Activated CD8-positive, alpha-beta memory T cell treated with anti-CD3 and anti-CD28 coated beads for 4 hours (primary cell): ENCODE results near the gene SLC25A34.

Experiments used
- DNase-seq, 2 donors: peaks; one replicate each; pipeline ENCODE4 v3.0.0-alpha.2; 2020; ENCODE audit warnings: low read depth in 2 of 2

Gene SLC25A34

GRCh38 chr1:15714406-15715136 lies 21.5 kb upstream of the SLC25A34 start:
- no peak for DNase-seq

GRCh38 chr1:15717418-15718125 lies 18.5 kb upstream of the SLC25A34 start:
- DNase-seq = no peak

DNA sequence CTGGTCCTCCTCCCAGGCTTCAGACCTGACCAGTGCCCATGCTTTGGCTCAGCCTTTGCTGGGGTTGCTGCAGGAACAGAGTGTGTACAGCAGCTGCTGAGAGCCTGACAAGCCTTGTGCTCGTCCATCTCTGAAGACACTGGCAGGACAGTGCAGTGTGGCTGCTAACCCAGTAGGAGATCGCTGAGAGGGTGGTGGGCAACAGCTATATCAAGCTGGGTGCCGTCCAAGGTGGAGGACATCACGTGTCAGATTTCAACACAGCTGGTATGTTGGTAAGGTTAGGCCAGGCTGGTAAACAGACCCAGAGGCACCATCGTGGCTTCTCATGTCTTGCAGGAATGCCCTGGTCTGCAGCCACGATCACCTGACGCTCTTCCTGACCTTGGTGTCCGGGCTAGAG lies 17.9 kb upstream of the SLC25A34 start:
- no peak for DNase-seq

DNA sequence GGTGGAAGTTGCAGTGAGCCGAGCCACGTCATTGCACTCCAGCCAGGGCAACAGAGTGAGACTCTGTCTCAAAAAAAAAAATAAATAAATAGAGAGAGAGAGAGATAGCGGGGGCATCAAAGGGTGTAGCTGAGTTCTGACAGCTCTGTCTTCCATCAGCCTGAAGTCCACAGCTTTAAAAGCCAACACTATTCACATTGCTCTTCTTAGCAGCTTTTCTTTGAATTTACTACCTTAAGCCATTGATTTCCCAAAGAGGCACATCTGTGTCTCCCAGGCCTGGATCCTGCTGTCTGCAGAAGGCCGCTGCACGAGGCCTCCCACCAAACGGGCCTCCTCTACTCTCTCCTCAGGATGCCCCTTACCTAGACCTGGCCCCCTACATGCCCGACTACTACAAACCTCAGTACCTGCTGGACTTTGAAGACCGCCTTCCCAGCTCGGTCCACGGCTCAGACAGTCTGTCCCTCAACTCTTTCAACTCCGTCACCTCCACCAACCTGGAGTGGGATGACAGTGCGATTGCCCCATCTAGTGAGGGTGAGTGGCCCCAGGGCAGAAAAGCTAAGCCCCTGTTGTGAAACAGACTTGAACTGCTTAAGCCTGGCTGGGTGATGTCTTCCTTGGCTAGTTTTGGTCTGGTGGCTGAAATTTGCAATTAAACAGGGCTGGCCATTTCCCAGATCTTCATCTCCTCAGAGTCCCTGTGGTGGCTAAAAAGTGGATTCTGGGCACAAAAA lies 16.5 kb upstream of the SLC25A34 start:
- DNase-seq = no peak

DNA sequence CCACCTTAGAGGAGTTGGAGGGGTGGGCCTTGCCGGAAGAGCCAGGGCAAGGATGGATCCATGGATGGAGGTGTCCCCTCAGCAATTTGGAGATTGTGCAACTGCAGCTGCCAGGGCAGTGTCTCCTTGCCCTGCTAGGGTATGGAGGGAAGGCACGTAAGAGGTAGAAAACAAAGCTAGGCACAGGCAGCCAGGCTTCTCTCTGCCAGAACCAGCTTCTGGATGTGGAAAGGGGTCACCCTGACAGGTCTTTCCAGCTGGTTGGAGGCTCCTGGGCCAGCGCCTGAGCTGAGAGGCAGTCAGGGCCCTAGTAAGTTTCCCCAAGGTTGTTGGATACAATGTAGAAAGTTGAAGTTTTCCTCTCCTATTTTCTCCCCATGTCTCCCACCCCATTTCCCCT lies 15.2 kb upstream of the SLC25A34 start:
- no peak for DNase-seq

GRCh38 chr1:15722411-15722810 lies 13.6 kb upstream of the SLC25A34 start:
- no peak for DNase-seq

GRCh38 chr1:15722836-15723532 lies 13.1 kb upstream of the SLC25A34 start:
- no peak for DNase-seq

GRCh38 chr1:15723631-15724246 lies 12.3 kb upstream of the SLC25A34 start:
- DNase-seq = no peak

- no peak for DNase-seq
Measured at GRCh38 chr1:15724949-15725880, 10.8 kb upstream of the SLC25A34 start.

DNA sequence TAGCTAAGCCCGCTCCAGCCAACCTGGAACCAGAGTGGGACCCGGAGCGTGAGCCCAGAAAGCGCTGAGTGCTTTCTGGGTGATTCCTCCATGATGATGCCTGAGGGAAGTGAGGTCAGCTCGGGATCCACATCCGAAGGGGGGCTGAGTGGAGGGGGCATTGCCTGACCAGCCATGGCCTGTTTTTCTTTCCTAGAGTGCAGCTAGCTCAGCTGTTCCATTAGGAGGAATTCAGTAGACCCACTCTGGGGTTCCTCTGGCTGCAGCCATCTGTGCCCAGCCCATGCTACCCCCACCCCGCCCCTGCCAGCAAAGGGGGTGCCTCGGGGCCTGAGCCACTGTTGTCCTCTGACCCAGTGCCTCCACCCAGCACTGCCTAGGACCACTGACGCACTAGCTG lies 9.6 kb upstream of the SLC25A34 start:
- no peak for DNase-seq

DNA sequence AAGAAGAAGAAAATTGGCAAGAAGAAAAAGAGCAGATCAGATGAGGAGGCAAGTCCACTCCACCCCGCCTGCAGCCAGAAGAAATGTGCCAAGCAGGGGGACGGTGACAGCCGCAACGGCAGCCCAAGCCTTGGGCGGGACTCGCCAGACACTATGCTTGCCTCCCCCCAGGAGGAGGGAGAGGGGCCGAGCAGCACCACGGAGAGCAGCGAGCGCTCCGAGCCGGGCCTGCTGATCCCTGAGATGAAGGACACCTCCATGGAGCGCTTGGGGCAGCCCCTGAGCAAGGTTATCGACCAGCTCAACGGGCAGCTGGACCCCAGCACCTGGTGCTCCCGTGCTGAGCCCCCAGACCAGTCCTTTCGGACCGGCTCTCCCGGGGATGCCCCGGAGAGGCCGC lies 9.0 kb upstream of the SLC25A34 start:
- DNase-seq = no peak

DNA sequence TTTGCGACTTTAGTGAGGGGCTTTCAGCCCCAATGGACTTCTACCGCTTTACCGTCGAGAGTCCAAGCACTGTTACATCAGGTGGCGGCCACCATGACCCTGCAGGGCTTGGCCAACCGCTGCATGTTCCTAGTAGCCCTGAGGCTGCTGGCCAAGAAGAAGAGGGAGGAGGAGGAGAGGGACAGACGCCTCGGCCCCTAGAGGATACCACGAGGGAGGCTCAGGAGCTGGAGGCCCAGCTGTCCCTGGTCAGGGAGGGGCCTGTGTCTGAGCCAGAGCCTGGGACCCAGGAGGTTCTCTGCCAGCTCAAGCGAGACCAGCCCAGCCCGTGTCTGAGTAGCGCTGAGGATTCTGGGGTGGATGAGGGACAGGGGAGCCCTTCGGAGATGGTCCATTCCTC lies 8.6 kb upstream of the SLC25A34 start:
- DNase-seq = no peak

DNA sequence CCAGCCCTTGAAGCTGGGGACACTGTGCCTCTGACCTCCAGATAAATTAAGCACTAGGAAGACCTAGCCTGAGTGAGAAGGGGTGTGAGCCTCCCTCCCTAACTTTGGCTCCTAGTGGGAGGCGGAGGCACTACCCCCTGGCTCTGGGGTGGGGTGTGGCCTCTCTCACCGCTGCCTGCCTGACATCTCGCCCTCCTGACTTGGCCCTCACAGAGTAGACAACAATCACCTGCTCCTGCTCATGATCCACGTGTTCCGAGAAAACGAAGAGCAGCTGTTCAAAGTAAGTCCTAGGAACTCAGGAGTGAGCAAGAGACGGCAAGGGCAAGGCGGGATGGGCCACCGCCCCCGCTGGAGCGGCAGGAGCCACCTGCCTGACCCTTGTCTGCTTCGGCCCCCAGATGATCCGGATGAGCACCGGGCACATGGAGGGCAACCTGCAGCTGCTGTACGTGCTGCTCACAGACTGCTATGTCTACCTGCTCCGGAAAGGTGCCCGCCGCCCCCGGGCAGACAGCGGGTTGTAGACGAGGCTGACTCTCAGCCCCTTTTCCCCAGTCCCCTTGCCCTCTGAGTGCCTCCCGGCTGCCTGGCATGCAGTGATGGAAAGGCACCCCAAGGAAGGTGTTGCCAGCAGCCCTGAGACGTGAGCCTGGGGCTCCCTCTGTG lies 8.1 kb upstream of the SLC25A34 start:
- DNase-seq = no peak

DNA sequence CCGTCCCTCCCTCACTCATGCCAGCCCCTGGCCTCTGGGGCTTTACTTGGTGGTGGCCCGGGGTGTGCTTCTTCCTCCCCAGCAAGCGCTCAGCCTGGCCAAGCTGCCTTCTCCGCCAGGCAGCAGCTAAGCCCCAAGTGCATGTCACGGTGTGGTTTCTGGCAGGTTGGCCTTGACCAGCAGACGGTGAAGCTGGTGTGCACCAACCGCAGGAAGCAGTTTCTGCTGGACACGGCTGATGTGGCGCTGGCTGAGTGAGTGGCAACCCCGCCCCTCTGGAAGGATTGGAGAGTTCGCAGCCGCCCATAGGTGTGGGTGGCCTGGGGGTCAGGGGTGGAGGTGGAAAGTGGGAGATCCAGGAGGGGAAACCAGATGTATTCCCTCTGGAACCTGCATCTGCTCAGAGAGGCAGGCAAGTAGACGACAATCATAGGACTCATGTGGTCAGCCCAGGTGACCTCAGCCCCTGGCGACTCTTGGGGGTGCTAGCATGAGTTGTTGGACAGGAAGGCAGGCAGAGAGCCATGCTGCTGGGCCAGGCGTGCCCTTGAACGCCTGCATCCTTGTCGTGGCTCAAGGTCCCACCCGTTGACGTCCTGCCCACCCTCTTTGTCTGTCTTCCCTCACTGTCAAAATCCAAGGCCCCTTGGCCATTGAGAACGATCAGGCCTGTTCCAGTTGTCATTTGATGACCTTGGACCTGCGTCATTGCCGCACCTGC lies 7.0 kb upstream of the SLC25A34 start:
- DNase-seq = no peak

DNA sequence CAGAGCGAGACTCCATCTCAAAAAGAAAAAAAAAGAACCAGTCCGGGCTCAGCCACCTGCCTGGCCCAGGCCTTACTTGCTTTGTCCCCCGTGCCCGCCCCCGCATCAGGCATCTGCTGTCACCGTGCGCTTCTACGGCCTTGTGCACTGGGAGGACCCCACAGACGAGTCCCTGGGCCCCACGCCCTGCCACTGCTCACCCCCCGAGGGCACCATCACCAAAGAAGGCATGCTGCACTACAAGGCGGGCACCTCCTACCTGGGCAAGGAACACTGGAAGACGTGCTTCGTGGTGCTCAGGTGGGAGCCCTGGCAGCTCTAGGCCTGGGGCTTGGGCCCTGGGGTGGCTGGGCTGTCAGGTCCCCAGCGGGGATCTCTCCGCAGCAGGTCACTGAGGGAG lies 5.6 kb upstream of the SLC25A34 start:
- DNase-seq = no peak

- DNase-seq = no peak
Measured at GRCh38 chr1:15730936-15731335, 5.1 kb upstream of the SLC25A34 start.

- DNase-seq = no peak
Measured at GRCh38 chr1:15731735-15732685, 4.0 kb upstream of the SLC25A34 start.

DNA sequence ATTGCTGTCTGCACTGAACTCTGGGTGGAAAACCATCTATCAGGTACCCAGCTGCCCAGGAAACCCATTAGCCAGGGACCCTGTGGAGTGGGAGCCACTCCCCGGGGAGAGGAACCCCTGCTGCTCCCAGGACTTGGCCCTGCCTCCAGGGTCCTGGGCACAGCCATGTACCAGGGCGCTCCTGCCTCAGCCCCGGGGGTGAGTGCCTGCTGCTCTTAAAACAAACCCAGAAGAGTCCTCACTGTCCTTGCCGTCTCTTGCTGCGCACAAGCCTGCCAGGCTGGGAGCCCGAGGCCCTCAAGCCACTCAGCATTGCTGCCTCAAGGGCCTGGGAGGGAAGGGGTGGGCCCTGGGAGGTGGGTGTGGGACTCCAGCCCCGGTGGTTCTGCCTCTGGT lies 3.4 kb upstream of the SLC25A34 start:
- no peak for DNase-seq
